GM23338 (cell line): Measurements from ENCODE around the gene BCR. TPM values are rescaled to one million over a fixed set of nuclear protein-coding genes. Genes with fewer than 3 reads are reported as not detected.
A peak's percentile ranks its signal among the peaks of the same experiment; 100 is the strongest.

ENCODE experiments used
- ATAC-seq: fragments of 200-7000 bp; cut with Tn5 transposase; 3 replicates; pipeline ENCODE4 v1.9.1; 2020
- DNase-seq: peaks from one replicate; pipeline ENCODE4 v3.0.0-alpha.2; 2015; ENCODE audit warnings: low spot score
- H2AFZ ChIP-seq: fragments of 200-600 bp; sonication (generic); 2 replicates; pipeline ENCODE4 v1.8.0; 2016; ENCODE audit warnings: antibody characterized with exemption, mild to moderate bottlenecking, moderate library complexity
- H3F3A ChIP-seq: fragments of 200-600 bp; sonication (generic); replicated peaks from 2 replicates; pipeline ENCODE4 v1.8.0; 2017; ENCODE audit warnings: antibody characterized with exemption, mixed run types, low read depth
- H3K27ac ChIP-seq: fragments of 200-600 bp; sonication (generic); 2 replicates; pipeline ENCODE4 v1.6.1; 2016; ENCODE audit warnings: low read depth
- H3K27me3 ChIP-seq: fragments of 200-600 bp; sonication (generic); 2 replicates; pipeline ENCODE4 v1.8.0; 2016; ENCODE audit warnings: mild to moderate bottlenecking, mixed run types, moderate library complexity; ENCODE audit not compliant: insufficient read depth
- H3K36me3 ChIP-seq: fragments of 200-600 bp; sonication (generic); 2 replicates; pipeline ENCODE4 v1.8.0; 2016; ENCODE audit warnings: mild to moderate bottlenecking; ENCODE audit not compliant: insufficient read depth
- H3K4me1 ChIP-seq: fragments of 200-600 bp; sonication (generic); 2 replicates; pipeline ENCODE4 v1.8.0; 2016; ENCODE audit warnings: mild to moderate bottlenecking, moderate library complexity; ENCODE audit not compliant: insufficient read depth
- H3K4me2 ChIP-seq: fragments of 200-600 bp; sonication (generic); 2 replicates; pipeline ENCODE4 v1.7.1; 2017; ENCODE audit warnings: mixed run types
- H3K4me3 ChIP-seq: fragments of 200-600 bp; sonication (generic); 2 replicates; pipeline ENCODE4 v1.6.1; 2016; ENCODE audit warnings: mixed run types
- H3K79me2 ChIP-seq: fragments of 200-600 bp; sonication (generic); replicated peaks from 2 replicates; pipeline ENCODE4 v1.8.0; 2017; ENCODE audit warnings: mild to moderate bottlenecking; ENCODE audit not compliant: insufficient read depth
- H3K9me2 ChIP-seq: fragments of 200-600 bp; sonication (generic); 2 replicates; pipeline ENCODE4 v1.8.0; 2017; ENCODE audit not compliant: insufficient read depth
- H4K20me1 ChIP-seq: fragments of 200-600 bp; sonication (generic); replicated peaks from 2 replicates; pipeline ENCODE4 v1.8.0; 2017; ENCODE audit warnings: mild to moderate bottlenecking; ENCODE audit not compliant: insufficient read depth
- H3K27ac Mint-ChIP-seq: 2 replicates; pipeline ENCODE4 v1.8.0; 2020; ENCODE audit warnings: inconsistent platforms, mild to moderate bottlenecking, moderate library complexity, mixed read lengths
- H3K27me3 Mint-ChIP-seq: 3 replicates; pipeline ENCODE4 v1.8.0; 2022; ENCODE audit warnings: low read depth, mild to moderate bottlenecking, moderate library complexity, mixed read lengths, inconsistent platforms; ENCODE audit not compliant: insufficient read depth, poor library complexity
- H3K36me3 Mint-ChIP-seq: 3 replicates; pipeline ENCODE4 v1.8.0; 2021; ENCODE audit warnings: low read depth, mild to moderate bottlenecking, inconsistent platforms, moderate library complexity, mixed read lengths
- H3K4me1 Mint-ChIP-seq: 3 replicates; pipeline ENCODE4 v1.8.0; 2020; ENCODE audit warnings: mild to moderate bottlenecking, inconsistent platforms, mixed read lengths
- H3K4me3 Mint-ChIP-seq: 3 replicates; pipeline ENCODE4 v1.8.0; 2021; ENCODE audit warnings: moderate library complexity, mild to moderate bottlenecking, inconsistent platforms, mixed read lengths
- H3K9me3 Mint-ChIP-seq: 3 replicates; pipeline ENCODE4 v1.8.0; 2020; ENCODE audit warnings: moderate library complexity, mild to moderate bottlenecking, inconsistent platforms, mixed read lengths
- CREB1 ChIP-seq: fragments of 250-450 bp; sonication (Bioruptor Pico); IDR thresholded peaks from 2 replicates; pipeline ENCODE4 v1.5.0; 2020; ENCODE audit warnings: low read depth, mild to moderate bottlenecking, moderate library complexity
- CTCF ChIP-seq, 2 experiments: fragments of 200-600 bp in 1 of 2; sonication (generic) in 1 of 2; conservative IDR thresholded peaks; 2 replicates each; pipeline versions ENCODE4 v1.5.1 to v1.6.1; 2016 to 2017; ENCODE audit warnings: antibody characterized with exemption in 2 of 2, low read depth in 2 of 2, mild to moderate bottlenecking in 2 of 2, moderate library complexity in 1 of 2
- JUNB ChIP-seq: IDR thresholded peaks from one replicate; pipeline ENCODE4 v1.6.1; 2016; ENCODE audit warnings: antibody characterized with exemption; ENCODE audit not compliant: unreplicated experiment
- NANOG ChIP-seq: IDR thresholded peaks from 2 replicates; pipeline ENCODE4 v1.6.1; 2016; ENCODE audit warnings: antibody characterized with exemption, borderline replicate concordance
- POLR2AphosphoS5 ChIP-seq: IDR thresholded peaks from 2 replicates; pipeline ENCODE4 v1.6.1; 2016; ENCODE audit warnings: antibody characterized with exemption, low read depth
- STAT1 ChIP-seq: IDR thresholded peaks from one replicate; pipeline ENCODE4 v1.6.1; 2016; ENCODE audit warnings: antibody characterized with exemption; ENCODE audit not compliant: unreplicated experiment
- ZNF331 ChIP-seq: fragments of 250-450 bp; sonication (Bioruptor Pico); IDR thresholded peaks from 2 replicates; pipeline ENCODE4 v1.5.0; 2020; ENCODE audit warnings: low read depth, mild to moderate bottlenecking, moderate library complexity
- ZNF462 ChIP-seq: fragments of 250-450 bp; sonication (Bioruptor Pico); IDR thresholded peaks from 2 replicates; pipeline ENCODE4 v1.5.0; 2020; ENCODE audit warnings: mild to moderate bottlenecking, moderate library complexity
- polyA plus RNA-seq: library from polyadenylated mRNA; unstranded; fragments of >200 nt; fragmentation: Nextera tagmentation; extraction: Ambion mirVana; gene quantifications from 2 replicates; pipeline ENCODE4 v1.2.1, GENCODE V29; 2016
- total RNA-seq: library from RNA; depleted of rRNA; stranded (reverse); fragments of >200 nt; shearing (Covaris generic); gene quantifications from 2 replicates; pipeline ENCODE4 v1.2.3, GENCODE V29; 2014
- TF ChIP-seq, protein P1 (sequence below): IDR thresholded peaks from 2 replicates; pipeline ENCODE4 v1.6.1; 2016; ENCODE audit warnings: antibody characterized with exemption
- TF ChIP-seq, protein P2 (sequence below): IDR thresholded peaks from one replicate; pipeline ENCODE4 v1.6.1; 2018; ENCODE audit warnings: antibody characterized with exemption; ENCODE audit not compliant: unreplicated experiment

BCR gene
- total and polyA plus RNA-seq, 2 experiments from 2014 or later: 17.7 to 121 TPM

DNA sequence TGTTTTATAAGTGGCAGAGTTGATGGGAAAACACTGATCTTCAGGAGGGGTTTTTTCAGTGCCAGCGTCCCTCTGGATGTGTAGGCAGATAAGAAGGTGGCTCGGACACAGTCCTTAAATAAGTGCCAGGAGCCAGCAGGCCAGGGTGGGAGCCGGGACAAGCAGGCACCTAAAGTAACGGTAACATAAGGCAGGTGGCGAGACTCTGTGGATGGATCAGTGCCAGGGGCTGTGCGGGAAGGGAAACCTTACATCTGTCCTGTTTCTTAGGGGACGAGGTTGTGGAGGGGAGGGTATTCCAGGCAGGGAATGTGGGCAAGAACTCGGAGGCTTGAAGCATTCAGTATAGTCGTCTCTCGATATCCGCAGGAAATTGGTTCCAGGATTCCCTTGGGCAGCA is 15.9 kb downstream of the BCR start:
- Histone ChIP-seq H3K27me3 (no peaks in the 10 kb centered on the region), H3K4me1 (peaks cover 32% of the 10 kb centered on the region), H3K4me3 (no peak overlapping the region), H3K27ac (0 out of 2 replicates have a peak overlapping the region, but pooled peaks have one; percentile 66), H3K4me2 (no peak overlapping the region), H3K9me2 (no peaks in the 10 kb centered on the region), H3K79me2 (peaks cover 100% of the 10 kb centered on the region), H4K20me1 (peaks cover 89% of the 10 kb centered on the region), H2AFZ (no peak overlapping the region), H3F3A (0 out of 2 replicates have a peak, but pooled peaks cover 2% of the 10 kb centered on the region), H3K36me3 (no peaks in the 10 kb centered on the region)
- H3K9me3 Mint-ChIP-seq: no peaks in the 10 kb centered on the region
- ATAC-seq (no peak), DNase-seq (no peak)
- H3K27ac Mint-ChIP-seq: peak overlapping the region; percentile 81
- H3K27me3 Mint-ChIP-seq: peaks cover 12% of the 10 kb centered on the region
- peaks cover 22% of the 10 kb centered on the region for H3K36me3 Mint-ChIP-seq
- peaks cover 68% of the 10 kb centered on the region for H3K4me1 Mint-ChIP-seq
- no peak overlapping the region for H3K4me3 Mint-ChIP-seq
- TF ChIP-seq, protein P1, sequence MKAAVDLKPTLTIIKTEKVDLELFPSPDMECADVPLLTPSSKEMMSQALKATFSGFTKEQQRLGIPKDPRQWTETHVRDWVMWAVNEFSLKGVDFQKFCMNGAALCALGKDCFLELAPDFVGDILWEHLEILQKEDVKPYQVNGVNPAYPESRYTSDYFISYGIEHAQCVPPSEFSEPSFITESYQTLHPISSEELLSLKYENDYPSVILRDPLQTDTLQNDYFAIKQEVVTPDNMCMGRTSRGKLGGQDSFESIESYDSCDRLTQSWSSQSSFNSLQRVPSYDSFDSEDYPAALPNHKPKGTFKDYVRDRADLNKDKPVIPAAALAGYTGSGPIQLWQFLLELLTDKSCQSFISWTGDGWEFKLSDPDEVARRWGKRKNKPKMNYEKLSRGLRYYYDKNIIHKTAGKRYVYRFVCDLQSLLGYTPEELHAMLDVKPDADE: no peak

- Histone ChIP-seq H3K4me1 (peaks cover 20% of the 10 kb centered on the region), H4K20me1 (peaks cover 87% of the 10 kb centered on the region), H3K4me3 (no peak overlapping the region), H3K79me2 (peaks cover 100% of the 10 kb centered on the region), H3K9me2 (no peaks in the 10 kb centered on the region), H3K4me2 (no peak overlapping the region), H2AFZ (no peak overlapping the region), H3K27me3 (no peaks in the 10 kb centered on the region), H3K36me3 (no peaks in the 10 kb centered on the region; the same call in 1 of the 2 replicates), H3K27ac (no peak overlapping the region), H3F3A (0 out of 2 replicates have a peak, but pooled peaks cover 2% of the 10 kb centered on the region)
- Mint-ChIP-seq H3K36me3 (peaks cover 24% of the 10 kb centered on the region), H3K9me3 (no peaks in the 10 kb centered on the region), H3K4me1 (peaks cover 53% of the 10 kb centered on the region), H3K27ac (no peak overlapping the region; the same call in 1 of the 2 replicates), H3K4me3 (no peak overlapping the region), H3K27me3 (peaks cover 12% of the 10 kb centered on the region)
- DNase-seq: no peak
- no peak for ATAC-seq
- TF ChIP-seq JUNB: no peak
- TF ChIP-seq CREB1 (CRISPR knock-in tag): no peak
- no peak for TF ChIP-seq ZNF462
- TF ChIP-seq POLR2AphosphoS5: no peak
- TF ChIP-seq NANOG: no peak
- TF ChIP-seq STAT1: no peak
- no peak for TF ChIP-seq ZNF331
- TF ChIP-seq, protein P2, sequence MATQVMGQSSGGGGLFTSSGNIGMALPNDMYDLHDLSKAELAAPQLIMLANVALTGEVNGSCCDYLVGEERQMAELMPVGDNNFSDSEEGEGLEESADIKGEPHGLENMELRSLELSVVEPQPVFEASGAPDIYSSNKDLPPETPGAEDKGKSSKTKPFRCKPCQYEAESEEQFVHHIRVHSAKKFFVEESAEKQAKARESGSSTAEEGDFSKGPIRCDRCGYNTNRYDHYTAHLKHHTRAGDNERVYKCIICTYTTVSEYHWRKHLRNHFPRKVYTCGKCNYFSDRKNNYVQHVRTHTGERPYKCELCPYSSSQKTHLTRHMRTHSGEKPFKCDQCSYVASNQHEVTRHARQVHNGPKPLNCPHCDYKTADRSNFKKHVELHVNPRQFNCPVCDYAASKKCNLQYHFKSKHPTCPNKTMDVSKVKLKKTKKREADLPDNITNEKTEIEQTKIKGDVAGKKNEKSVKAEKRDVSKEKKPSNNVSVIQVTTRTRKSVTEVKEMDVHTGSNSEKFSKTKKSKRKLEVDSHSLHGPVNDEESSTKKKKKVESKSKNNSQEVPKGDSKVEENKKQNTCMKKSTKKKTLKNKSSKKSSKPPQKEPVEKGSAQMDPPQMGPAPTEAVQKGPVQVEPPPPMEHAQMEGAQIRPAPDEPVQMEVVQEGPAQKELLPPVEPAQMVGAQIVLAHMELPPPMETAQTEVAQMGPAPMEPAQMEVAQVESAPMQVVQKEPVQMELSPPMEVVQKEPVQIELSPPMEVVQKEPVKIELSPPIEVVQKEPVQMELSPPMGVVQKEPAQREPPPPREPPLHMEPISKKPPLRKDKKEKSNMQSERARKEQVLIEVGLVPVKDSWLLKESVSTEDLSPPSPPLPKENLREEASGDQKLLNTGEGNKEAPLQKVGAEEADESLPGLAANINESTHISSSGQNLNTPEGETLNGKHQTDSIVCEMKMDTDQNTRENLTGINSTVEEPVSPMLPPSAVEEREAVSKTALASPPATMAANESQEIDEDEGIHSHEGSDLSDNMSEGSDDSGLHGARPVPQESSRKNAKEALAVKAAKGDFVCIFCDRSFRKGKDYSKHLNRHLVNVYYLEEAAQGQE: no peak
- TF ChIP-seq CTCF (conservative IDR thresholded peaks at IDR 0.05; ENCODE audit: low read depth in 2 of 2): no peak
These were observed 17.5 kb downstream of the BCR start for GRCh38 chr22:23197836-23198235.
